Cardiac fibroblast (primary cell): ENCODE data around the gene DCAF6.

Source experiments
- DNase-seq, 2 donors: peaks; one replicate each; pipeline versions ENCODE4 v3.0.0 to v3.0.0-alpha.2; 2010; ENCODE audit warnings: low read depth in 2 of 2
- H3K4me3 ChIP-seq, 2 donors: replicated peaks in 1 of 2; 1 replicate in 1 of 2; 2 replicates in 1 of 2; pipeline ENCODE4 v1.5.1; 2011; ENCODE audit warnings: low read depth in 2 of 2, low read length in 2 of 2, mild to moderate bottlenecking in 2 of 2, moderate library complexity in 1 of 2
- CTCF ChIP-seq: IDR thresholded peaks from one replicate; pipeline ENCODE4 v1.5.1; 2011; ENCODE audit warnings: low read depth, mild to moderate bottlenecking, low read length, inconsistent platforms

The DCAF6 gene

GRCh38 chr1:167929725-167930124, 6.8 kb upstream of the DCAF6 start:
- TF ChIP-seq CTCF, result no peak
- no peak for DNase-seq
- no peak overlapping the region for H3K4me3 ChIP-seq

GRCh38 chr1:167933788-167934187, 2.7 kb upstream of the DCAF6 start:
- no peak for TF ChIP-seq CTCF
- H3K4me3 ChIP-seq, result no peak overlapping the region
- no peak for DNase-seq

- H3K4me3 ChIP-seq, result peak overlapping the region; percentile 95 to 97
- TF ChIP-seq CTCF, result no peak
- no peak for DNase-seq
Observed at GRCh38 chr1:167934426-167935215, 1.9 kb upstream of the DCAF6 start.

GRCh38 chr1:167935216-167936067, 1.0 kb upstream of the DCAF6 start:
- no peak for TF ChIP-seq CTCF
- peak overlapping the region; percentile 95 to 97 for H3K4me3 ChIP-seq
- peak; percentile 46 to 72 for DNase-seq

GRCh38 chr1:167936930-167937708, 636 bp downstream of the DCAF6 start, which contains the start of gene MPC2:
TSS of gene MPC2 (minus strand) at chr1:167937072. CDS start at chr1:167935841, 1,231 bp downstream.
- no peak for TF ChIP-seq CTCF
- H3K4me3 ChIP-seq, result peak within 1 kb of the TSS; percentile 95 to 97
- DNase-seq, result peak; percentile 70 to 80

GRCh38 chr1:167937709-167938010, 1.2 kb downstream of the DCAF6 start:
- DNase-seq, result no peak
- no peak for TF ChIP-seq CTCF

More at GRCh38 chr1:167937709-167938010, 1.2 kb downstream of the DCAF6 start:
- peak overlapping the region; percentile 95 to 97 for H3K4me3 ChIP-seq
